ENCODE results near the gene ATF7IP.
"Not testable (repeated sequence)": the region's sequence is repeated elsewhere in the genome, so short reads cannot be mapped to it uniquely, and the experiment has no call there.

ATF7IP gene, protein sequence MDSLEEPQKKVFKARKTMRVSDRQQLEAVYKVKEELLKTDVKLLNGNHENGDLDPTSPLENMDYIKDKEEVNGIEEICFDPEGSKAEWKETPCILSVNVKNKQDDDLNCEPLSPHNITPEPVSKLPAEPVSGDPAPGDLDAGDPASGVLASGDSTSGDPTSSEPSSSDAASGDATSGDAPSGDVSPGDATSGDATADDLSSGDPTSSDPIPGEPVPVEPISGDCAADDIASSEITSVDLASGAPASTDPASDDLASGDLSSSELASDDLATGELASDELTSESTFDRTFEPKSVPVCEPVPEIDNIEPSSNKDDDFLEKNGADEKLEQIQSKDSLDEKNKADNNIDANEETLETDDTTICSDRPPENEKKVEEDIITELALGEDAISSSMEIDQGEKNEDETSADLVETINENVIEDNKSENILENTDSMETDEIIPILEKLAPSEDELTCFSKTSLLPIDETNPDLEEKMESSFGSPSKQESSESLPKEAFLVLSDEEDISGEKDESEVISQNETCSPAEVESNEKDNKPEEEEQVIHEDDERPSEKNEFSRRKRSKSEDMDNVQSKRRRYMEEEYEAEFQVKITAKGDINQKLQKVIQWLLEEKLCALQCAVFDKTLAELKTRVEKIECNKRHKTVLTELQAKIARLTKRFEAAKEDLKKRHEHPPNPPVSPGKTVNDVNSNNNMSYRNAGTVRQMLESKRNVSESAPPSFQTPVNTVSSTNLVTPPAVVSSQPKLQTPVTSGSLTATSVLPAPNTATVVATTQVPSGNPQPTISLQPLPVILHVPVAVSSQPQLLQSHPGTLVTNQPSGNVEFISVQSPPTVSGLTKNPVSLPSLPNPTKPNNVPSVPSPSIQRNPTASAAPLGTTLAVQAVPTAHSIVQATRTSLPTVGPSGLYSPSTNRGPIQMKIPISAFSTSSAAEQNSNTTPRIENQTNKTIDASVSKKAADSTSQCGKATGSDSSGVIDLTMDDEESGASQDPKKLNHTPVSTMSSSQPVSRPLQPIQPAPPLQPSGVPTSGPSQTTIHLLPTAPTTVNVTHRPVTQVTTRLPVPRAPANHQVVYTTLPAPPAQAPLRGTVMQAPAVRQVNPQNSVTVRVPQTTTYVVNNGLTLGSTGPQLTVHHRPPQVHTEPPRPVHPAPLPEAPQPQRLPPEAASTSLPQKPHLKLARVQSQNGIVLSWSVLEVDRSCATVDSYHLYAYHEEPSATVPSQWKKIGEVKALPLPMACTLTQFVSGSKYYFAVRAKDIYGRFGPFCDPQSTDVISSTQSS

DNA sequence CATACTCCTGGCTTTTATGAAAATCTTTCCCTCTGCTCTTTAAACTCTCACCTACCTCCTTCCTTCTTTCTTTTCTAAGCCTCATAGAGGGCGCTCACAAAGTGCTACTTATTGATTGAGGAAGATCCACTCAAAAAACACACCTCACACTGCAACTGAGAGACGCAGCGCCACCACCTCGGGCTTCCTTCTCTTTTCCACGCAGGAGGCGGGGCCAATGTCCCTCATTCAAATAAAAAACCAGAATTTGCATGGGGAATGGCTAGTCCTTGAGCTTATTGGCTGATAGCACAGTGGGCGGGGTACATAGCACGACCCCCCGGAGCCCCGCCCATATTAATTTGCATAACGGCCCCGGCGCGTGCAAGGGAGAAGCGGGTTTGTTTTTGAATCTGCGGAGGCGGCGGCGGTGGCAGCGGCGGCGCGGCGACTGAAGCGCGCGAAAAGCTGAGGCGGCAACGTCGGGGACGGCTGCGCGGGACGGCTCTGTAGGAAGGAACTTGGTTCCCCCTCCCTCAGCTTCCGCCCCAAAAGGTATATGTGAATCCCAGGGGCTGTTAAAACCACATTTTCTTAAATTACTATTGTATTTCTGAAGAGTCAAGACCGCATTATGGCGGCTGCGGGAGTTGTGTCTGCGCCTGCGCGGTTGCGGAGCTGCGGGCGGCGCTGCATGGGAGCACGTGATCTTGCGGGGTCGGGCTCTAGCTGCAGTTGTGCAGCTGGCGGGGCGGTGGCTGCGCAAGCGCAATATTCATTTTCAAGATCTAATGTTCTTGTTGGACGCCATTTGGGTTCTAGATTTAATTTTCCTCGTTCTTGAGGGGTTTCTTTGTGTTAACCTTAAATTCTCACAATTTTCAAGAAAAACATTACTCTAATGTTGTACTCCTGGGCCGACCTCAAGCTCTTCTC, at the start of gene ATF7IP:
Gene ATF7IP, plus strand, starts transcription at position 389 of the 915 bp plus-strand sequence. CDS start 58,234 bp downstream, outside the sequence.
- peak; percentile 96 for DNase-seq (ENCODE audit: low read depth)

DNA sequence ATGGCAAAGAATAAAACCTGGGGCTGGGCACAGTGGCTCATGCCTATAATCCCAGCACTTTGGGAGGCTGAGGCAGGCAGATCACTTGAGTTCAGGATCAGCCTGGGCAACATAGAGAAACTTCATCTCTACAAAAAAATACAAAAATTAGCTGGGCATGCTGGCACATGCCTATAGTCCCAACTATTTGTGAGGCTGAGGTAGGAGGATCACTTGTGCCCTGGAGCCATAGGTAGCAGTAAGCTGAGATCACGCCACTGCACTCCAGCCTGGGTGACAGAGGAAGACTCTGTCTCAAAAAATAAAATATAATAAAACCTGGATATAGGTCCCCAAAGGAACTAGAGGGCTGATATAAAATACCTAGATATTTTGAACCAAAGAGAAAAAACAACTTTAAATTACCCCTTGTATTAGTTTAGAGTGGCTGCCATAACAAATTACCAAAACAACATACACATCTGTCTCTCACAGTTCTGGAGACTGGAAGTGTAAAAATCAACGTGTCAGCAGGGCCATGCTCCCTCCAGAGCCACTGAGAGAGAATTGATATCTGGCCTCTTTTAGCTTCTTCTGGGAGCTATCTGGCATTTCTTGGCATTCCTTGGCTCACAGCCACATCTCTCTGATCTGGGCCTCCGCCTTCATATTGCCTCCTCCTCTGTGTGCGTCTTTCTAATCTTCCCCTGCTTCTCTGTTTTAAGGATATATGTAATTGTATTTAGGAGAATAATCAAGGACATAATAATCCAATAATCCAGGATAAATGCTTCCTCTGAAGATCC, 47.9 kb upstream of the ATF7IP start:
- no peak for DNase-seq (ENCODE audit: low read depth)

DNA sequence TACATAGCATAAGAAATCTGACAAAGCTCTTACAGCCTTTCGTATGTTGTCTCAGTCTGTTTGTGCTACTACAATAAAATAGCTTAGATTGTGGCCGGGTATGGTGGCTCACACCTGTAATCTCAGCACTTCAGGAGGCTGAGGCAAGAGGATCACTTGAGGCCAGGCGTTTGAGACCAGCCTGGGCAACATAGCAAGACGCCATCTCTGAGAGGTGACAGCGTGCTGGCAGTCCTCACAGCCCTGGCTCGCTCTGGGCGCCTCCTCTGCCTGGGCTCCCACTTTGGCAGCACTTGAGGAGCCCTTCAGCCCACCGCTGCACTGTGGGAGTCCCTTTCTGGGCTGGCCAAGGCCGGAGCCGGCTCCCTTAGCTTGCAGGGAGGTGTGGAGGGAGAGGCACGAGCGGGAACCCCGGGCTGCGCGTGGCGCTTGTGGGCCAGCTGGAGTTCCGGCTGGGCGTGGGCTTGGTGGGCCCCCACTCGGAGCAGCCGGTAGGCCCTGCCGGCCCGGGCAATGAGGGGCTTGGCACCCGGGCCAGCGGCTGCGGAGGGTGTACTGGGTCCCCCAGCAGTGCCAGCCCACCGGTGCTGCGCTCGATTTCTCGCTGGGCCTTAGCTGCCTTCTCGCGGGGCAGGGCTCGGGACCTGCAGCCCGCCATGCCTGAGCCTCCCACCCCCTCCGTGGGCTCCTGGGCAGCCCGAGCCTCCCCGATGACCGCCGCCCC, 45.6 kb upstream of the ATF7IP start:
- DNase-seq (ENCODE audit: low read depth): not testable (repeated sequence)

DNA sequence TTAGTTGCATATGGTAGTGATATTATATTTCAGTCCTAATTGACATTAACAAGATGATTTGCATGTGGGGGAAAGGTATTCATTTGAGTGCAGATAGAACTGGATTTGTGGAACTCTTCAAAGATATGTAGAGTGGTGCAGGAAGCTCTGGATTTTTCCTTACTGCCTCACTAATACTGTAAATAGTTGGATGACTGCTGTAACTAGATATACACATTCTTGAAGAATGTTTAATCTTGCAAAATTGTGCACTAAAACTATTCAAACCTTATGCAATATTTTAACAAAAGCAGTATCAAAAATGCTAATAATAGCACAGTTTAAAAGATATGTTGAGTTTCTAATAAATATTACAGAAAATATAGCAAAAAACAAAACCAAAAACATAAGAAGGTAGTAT, 43.1 kb upstream of the ATF7IP start:
- DNase-seq (ENCODE audit: low read depth): no peak

DNA sequence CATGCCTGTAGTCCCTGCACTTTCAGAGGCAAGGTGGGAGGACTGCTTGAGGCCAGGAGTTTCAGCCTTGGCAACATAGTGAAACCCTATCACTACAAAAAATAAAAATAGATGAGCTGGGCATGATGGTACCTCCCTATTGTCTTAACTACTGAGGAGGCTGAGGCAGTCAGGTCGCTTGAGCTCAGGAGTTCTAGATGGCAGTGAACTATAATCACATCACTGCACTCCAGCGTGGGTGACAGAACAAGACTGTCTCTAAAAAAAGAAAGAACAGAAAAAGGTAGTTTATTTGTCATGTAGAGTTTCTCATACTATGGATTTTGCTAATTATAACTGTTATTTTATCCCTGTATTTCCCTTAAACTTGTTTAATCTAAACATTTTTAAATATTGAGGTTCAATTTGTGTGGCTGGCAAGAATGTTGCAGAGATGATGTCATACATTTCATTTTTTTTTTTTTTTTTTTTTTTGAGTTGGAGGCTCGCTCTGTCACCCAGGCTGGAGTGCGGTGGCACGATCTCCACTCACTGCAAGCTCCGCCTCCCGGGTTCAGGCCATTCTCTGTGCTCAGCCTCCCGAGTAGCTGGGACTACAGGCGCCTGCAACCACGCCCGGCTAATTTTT, 39.7 kb upstream of the ATF7IP start:
- DNase-seq (ENCODE audit: low read depth): no peak

DNA sequence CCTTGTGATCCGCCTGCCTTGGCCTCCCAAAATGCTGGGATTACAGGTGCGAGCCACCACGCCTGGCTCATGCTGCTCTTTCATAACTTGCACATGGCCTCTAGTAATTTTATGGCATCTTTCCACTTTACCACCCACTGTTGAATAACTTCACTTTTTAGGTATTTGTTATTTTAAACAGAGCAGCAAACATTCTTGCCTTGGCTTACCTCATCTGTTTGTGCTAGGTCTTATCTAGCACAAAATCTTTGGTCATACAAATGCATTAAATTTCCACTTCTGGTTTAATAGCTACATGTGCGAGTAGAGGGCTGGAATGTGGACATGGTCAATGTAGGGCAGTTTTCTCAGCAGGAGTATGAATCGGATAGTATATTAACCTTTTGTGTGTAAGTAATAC, 38.8 kb upstream of the ATF7IP start:
- no peak for DNase-seq (ENCODE audit: low read depth)

DNA sequence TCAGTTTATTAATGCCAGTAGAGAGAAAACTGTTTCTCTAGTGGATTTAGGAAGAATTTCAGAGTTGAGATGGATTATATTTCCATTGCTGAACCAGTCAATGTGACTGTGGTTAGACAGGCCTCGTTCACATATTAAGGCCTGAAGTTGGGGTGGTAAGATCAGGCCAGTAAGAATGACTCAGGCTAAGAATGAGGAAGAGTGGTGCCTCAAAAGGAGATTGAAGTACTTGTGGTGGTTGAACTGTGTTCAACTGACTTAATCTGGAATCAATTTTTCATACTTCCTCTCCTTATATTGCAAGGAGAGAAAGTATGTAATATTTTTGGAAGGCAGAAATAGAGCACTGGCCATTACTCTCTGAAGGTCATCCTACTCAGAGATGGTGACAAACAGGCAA, 37.8 kb upstream of the ATF7IP start:
- DNase-seq (ENCODE audit: low read depth): no peak

DNA sequence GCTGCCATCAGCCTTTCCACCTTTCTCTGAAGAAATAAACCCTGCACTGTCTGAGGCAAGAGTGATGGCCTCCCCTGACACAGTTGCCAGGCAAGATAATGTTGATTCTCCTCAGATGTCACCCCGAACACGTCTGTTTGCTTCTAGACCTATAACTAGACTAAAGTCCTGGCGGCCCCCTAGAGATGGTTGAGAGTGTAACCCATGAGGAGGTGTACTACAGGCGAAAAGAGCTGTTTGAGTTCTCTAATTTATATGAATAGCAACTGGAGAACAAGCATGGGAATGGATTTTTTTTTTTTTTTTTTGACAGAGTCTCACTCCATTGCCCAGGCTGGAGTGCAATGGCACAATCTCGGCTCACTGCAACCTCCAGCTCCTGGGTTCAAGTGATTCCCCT, 33.0 kb upstream of the ATF7IP start:
- DNase-seq (ENCODE audit: low read depth): no peak

DNA sequence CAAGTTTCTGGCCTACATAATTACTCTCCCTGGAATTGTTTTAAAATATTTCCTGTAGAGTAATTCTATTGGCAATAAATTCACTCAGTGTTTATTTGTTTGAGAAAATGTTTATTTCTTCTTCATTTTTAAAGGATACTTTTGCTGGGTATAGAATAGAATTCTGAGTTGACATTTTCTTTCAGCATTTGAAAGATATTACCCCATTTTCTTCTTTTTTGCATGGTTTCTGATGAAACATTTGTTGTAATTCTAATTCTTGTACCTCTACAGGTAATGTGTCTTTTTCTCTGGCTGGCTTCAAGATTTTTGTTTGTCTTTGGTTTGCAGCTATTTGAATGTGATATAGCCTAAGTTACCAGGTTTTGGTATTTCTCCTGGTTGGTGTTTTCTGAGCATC, 25.1 kb upstream of the ATF7IP start:
- no peak for DNase-seq (ENCODE audit: low read depth)

DNA sequence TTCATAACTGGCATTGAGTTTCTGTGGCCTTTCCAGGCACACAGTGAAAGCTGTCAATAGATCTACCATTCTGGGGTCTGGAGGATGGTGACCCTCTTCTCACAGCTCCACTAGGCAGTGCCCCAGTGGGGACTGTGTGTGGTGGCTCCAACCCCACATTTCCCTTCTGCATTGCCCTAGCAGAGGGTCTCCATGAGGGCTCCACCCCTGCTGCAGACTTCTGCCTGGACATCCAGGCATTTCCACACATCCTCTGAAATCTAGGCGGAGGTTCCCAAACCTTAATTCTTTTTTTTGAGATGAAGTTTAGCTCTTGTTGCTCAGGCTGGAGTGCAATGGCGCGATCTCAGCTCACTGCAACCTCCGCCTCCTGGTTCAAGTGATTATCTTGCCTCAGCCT, 14.0 kb upstream of the ATF7IP start:
- not testable (repeated sequence) for DNase-seq (ENCODE audit: low read depth)

DNA sequence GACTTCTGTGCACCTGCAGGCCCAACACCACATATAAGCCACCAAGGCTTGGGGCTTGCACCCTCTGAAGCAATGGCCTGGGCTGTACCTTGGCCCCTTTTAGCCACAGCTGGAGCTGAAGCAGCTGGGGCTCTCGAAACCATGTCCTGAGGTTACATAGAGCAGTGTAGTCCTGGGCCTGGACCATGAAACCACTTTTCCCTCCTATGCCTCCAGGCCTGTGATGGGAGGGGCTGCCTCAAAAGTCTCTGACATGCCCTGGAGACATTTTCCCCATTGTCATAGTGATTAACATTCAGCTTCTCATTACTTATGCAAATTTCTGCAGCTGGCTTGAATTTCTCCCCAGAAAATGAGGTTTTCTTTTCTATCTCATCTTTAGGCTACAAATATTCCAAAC, 13.4 kb upstream of the ATF7IP start:
- not testable (repeated sequence) for DNase-seq (ENCODE audit: low read depth)

DNA sequence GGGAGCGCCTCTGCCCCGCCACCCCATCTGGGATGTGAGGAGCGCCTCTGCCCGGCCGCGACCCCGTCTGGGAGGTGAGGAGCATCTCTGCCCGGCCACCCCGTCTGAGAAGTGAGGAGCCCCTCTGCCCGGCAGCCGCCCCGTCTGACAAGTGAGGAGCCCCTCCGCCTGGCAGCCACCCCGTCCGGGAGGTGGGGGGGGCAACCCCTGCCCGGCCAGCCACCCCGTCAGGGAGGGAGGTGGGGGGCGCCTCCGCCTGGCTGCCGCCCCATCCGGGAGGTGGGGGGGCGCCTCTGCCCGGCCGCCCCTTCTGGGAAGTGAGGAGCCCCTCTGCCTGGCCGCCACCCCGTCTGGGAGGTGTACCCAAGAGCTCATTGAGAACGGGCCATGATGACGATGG, 10.8 kb upstream of the ATF7IP start:
- DNase-seq (ENCODE audit: low read depth): not testable (repeated sequence)

DNA sequence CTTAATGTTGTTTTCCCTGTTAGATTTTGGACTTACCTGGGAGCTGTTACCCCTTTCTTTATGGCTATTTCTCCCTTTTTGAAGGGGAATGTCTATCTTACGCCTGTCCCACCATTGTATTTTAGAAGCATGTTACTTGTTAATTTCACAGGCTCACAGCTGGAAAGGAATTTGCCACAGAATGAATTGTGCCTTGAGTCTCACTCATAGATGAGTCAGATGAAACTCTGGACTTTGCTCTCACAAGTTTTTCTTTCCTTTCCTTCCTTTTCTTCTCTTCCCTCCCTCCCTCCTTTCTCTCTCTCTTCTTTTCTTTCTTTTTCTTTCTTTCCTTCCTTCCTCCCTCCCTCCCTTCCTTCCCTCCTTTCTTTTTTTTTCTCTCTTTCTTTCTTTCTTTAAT, 9.3 kb upstream of the ATF7IP start:
- DNase-seq (ENCODE audit: low read depth): no peak

DNA sequence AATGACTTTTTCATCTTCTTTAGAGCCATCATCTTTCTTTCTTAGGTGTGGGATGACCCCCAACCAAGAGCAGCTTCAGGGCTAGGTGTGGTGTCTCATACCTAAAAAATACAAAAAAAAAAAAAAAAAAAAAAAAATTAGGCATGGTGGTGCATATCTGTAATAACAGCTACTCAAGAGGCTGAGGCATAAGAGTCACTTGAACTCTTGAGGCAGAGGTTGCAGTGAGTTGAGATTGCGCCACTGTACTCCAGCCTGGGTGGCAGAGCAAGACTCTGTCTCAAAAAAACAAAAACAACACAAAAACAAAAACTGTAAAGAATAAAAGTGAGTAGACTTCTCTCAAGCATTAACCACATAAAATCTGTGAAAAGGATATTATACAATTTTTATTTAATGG, 8.0 kb upstream of the ATF7IP start:
- no peak for DNase-seq (ENCODE audit: low read depth)

DNA sequence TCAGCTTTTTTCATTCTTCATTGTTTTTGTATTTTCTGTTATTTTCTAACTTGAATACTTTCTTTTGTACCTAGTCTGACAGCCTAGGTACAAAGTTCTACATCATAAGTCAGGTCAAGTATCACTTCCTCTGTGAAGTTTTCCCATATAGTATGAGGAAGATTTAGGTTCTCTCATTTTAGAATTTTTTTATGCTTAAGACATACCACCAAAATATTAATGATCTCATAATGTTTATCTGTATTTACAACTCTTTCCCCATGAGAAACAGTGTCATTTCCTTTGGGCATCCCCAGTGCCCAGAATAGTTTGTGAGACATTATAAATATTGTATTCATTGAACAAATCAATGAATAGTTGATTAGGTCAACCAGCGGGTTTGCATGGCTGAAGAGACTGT, 3.1 kb upstream of the ATF7IP start:
- no peak for DNase-seq (ENCODE audit: low read depth)

DNA sequence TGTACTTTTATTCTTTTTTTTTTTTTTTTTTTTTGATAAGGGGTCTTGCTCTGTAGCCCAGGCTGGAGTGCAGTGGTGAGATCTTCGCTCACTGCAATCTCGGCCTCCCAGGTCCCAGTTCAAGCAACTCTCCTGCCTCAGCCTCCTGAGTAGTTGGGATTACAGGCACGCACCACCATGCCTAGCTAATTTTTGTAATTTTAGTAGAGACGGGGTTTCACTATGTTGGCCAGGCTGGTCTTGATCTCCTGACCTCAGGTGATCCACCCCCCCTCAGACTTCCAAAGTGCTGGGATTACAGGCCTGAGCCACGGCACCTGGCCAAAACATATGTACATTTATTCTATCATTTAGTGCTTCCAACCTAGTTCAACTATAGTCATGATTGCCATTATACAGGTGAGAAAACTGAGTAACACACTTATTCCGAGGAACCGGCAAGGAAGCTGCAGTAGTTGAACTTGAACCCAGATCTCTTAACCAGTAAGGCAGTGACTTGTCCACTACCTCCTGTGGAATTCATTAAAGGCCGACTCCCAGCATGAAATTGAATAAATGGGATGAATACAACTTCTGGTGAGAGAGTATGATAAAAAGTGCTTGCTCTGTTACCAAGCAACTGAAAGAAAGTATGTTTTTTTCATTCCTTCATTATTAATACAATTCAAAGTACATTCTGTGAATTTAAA, 755 bp upstream of the ATF7IP start:
- DNase-seq (ENCODE audit: low read depth): no peak

DNA sequence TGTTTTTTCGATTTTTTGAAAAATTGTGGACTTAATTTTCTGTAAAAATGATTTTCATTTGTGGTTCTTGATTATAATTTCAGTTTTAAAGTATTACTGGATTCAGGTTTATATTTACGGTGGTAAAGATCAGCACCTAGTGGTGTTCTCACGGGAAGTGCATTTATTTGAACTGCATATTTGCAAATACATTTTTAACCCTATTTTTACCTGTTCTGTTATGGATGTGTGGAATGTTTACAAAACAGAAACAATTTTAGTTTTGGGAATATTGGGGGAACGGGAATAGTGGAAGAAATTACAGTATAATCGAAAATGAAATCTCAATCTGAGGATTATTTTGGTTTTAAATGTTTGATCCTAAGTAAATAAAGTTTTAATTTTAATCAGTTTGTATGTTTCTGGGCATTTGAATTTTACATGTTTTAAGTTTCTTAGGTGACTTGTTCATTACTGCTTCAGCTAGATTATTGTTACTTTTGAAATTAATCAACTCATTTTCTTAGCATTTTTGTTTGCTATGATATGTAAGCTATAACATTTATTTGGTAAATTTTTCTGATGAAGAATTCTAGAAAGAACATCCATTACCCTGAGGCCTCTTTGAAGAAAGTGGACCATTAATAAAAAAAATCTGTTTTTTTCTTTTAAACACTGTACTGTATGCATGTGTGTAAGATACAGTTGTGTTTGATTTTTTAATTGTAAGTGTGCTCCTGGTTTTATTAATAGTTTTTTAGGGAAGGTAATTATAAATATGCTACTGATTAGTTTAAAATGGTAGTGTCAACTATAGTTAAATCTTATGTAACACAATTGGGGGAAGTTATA, 942 bp downstream of the ATF7IP start:
- DNase-seq (ENCODE audit: low read depth): no peak

Measured in fibroblast of the conjunctiva (primary cell).